Trophoblast cell (in vitro differentiated cells and primary cell): Measurements from ENCODE around the gene USP20.

ENCODE experiments used
- DNase-seq, 2 donors: peaks; one replicate each; pipeline ENCODE4 v3.0.0-alpha.2; 2016
- H2AFZ ChIP-seq: 2 replicates; pipeline ENCODE4 v1.6.1; 2013; ENCODE audit warnings: low read length, moderate library complexity, mild to moderate bottlenecking; ENCODE audit not compliant: insufficient read depth, poor library complexity
- H2AK5ac ChIP-seq: 2 replicates; pipeline ENCODE4 v1.6.1; 2013; ENCODE audit warnings: mild to moderate bottlenecking, low read length
- H2BK120ac ChIP-seq: 2 replicates; pipeline ENCODE4 v1.6.1; 2013; ENCODE audit warnings: low read length, mild to moderate bottlenecking, moderate library complexity; ENCODE audit not compliant: insufficient read depth, poor library complexity
- H2BK12ac ChIP-seq: 2 replicates; pipeline ENCODE4 v1.6.1; 2013; ENCODE audit warnings: mild to moderate bottlenecking, low read length, moderate library complexity
- H2BK5ac ChIP-seq: 2 replicates; pipeline ENCODE4 v1.6.1; 2013; ENCODE audit warnings: low read length, low read depth, moderate library complexity, mild to moderate bottlenecking; ENCODE audit not compliant: poor library complexity
- H3K14ac ChIP-seq: 2 replicates; pipeline ENCODE4 v1.6.1; 2013; ENCODE audit warnings: mild to moderate bottlenecking, low read length
- H3K18ac ChIP-seq: 2 replicates; pipeline ENCODE4 v1.6.1; 2013; ENCODE audit warnings: mild to moderate bottlenecking, low read length
- H3K23ac ChIP-seq: 2 replicates; pipeline ENCODE4 v1.6.1; 2013; ENCODE audit warnings: low read length
- H3K27ac ChIP-seq: 2 replicates; pipeline ENCODE4 v1.5.1; 2013; ENCODE audit warnings: low read depth, mild to moderate bottlenecking, inconsistent platforms, low read length, moderate library complexity
- H3K27me3 ChIP-seq: 2 replicates; pipeline ENCODE4 v1.6.1; 2013; ENCODE audit warnings: inconsistent platforms, mild to moderate bottlenecking, low read length, moderate library complexity; ENCODE audit not compliant: insufficient read depth
- H3K36me3 ChIP-seq, 2 experiments: 1 replicate in 1 of 2; 2 replicates in 1 of 2; pipeline ENCODE4 v1.6.1; 2013; ENCODE audit warnings: low read length in 2 of 2, mild to moderate bottlenecking in 2 of 2, moderate library complexity in 1 of 2; ENCODE audit not compliant: insufficient read depth in 2 of 2, control insufficient read depth in 1 of 2
- H3K4ac ChIP-seq: 2 replicates; pipeline ENCODE4 v1.6.1; 2013; ENCODE audit warnings: low read depth, mild to moderate bottlenecking, low read length, moderate library complexity
- H3K4me1 ChIP-seq, 2 experiments: 1 replicate in 1 of 2; 2 replicates in 1 of 2; pipeline ENCODE4 v1.6.1; 2013; ENCODE audit warnings: low read length in 2 of 2, mild to moderate bottlenecking in 2 of 2, moderate library complexity in 1 of 2; ENCODE audit not compliant: insufficient read depth in 2 of 2, control insufficient read depth in 1 of 2
- H3K4me2 ChIP-seq: 2 replicates; pipeline ENCODE4 v1.6.1; 2013; ENCODE audit warnings: inconsistent platforms, mild to moderate bottlenecking, low read length, moderate library complexity
- H3K4me3 ChIP-seq: 2 replicates; pipeline ENCODE4 v1.5.1; 2013; ENCODE audit warnings: mild to moderate bottlenecking, low read depth, low read length, inconsistent platforms
- H3K79me1 ChIP-seq: one replicate; pipeline ENCODE4 v1.6.1; 2013; ENCODE audit warnings: low read length
- H3K79me2 ChIP-seq: 2 replicates; pipeline ENCODE4 v1.6.1; 2013; ENCODE audit warnings: low read length, mild to moderate bottlenecking; ENCODE audit not compliant: control insufficient read depth, insufficient read depth, poor library complexity
- H3K9ac ChIP-seq: 2 replicates; pipeline ENCODE4 v1.6.1; 2013; ENCODE audit warnings: mild to moderate bottlenecking, low read length
- H3K9me3 ChIP-seq: 2 replicates; pipeline ENCODE4 v1.6.1; 2013; ENCODE audit warnings: low read depth, mild to moderate bottlenecking, control low read depth, inconsistent platforms, low read length; ENCODE audit not compliant: insufficient read depth
- H4K12ac ChIP-seq: 2 replicates; pipeline ENCODE4 v1.6.1; 2013; ENCODE audit warnings: low read depth, mild to moderate bottlenecking, low read length, moderate library complexity
- H4K8ac ChIP-seq: 2 replicates; pipeline ENCODE4 v1.6.1; 2013; ENCODE audit warnings: low read depth, mild to moderate bottlenecking, low read length, moderate library complexity
- H4K91ac ChIP-seq: one replicate; pipeline ENCODE4 v1.6.1; 2013; ENCODE audit warnings: low read depth, mild to moderate bottlenecking, low read length, moderate library complexity
- WGBS: extraction: QIAGEN DNeasy Blood & Tissue Kit; methylation state at CpG from one replicate; pipeline ENCODE4 v1.1.7; 2013; ENCODE audit warnings: missing lambda C conversion rate; ENCODE audit not compliant: insufficient read length, insufficient coverage; ENCODE audit errors: extremely low coverage; 5-methylcytosine and 5-hydroxymethylcytosine counted together

USP20 gene

DNA sequence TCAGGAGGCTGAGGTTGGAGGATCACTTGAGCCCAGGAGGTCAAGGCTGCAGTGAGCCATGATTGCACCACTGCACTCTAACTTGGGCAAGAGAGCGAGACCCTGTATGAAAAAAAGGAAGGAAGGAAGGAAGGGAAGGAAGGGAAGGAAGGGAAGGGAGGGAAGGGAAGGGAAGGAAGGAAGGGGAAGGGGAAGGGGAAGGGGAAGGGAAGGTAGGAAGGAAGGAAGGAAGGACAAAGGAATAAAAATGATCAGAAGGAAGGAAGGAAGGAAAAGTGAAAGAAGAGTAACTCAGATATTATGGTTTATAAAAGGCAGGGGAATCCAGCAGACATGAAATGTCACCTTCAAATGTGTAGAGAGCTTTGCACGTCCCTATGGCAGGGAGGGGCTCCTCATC, 64.4 kb downstream of the USP20 start:
- Histone ChIP-seq H3K4ac (no peak overlapping the region), H3K4me3 (no peak overlapping the region), H3K27ac (no peak overlapping the region), H2BK120ac (no peak overlapping the region), H4K12ac (no peak overlapping the region), H3K79me2 (no peaks in the 10 kb centered on the region), H4K8ac (no peak overlapping the region), H3K4me2 (no peak overlapping the region), H3K18ac (no peak overlapping the region), H3K14ac (no peak overlapping the region), H3K36me3 (peaks cover 8 to 19% of the 10 kb centered on the region in 2 experiments), H3K79me1 (no peaks in the 10 kb centered on the region), H3K27me3 (no peaks in the 10 kb centered on the region), H2AK5ac (no peak overlapping the region), H4K91ac (no peak overlapping the region), H2AFZ (no peak overlapping the region), H2BK12ac (no peak overlapping the region), H3K9me3 (no peaks in the 10 kb centered on the region), H3K9ac (no peak overlapping the region), H3K4me1 (no peaks in the 10 kb centered on the region), H2BK5ac (no peak overlapping the region), H3K23ac (no peak overlapping the region)
- no CpG with 5 or more reads among the region's 2 CpGs for WGBS
- no peak for DNase-seq

DNA sequence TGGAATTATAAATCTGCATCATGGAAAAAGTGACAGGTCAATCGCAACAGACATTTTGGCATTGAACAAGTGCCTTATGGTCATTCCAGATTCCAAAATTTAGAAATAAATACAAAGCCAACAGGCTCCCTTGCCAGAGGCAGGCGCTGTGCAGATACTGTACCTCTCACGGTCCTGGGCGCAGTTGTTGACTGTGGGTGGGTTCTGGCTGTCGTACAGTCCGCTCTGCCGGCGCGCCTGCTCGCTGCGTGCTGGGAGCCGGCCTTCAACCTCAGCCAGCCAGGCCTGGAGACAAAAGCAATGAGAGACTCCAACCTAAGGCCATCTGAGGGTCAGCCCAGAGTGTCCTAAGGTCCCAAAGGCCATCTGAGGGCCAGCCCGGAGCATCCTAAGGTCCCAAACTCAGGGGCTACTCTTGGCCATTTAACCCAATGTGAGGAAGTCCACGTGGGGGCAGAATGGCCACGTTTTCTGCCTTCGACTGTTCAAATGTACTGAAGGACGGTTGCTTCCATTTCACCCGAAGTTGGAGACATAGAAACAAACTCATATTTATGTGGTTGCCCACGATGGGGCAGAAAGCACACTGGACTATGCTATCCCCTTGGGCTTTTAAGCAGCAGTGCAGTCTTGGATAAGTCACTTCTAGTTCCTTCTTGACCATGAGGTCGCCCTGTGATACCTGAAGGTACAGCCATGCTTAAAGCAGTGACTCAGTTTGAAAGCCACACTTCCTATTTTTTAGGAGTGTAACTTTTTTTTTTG, 65.2 kb downstream of the USP20 start:
- no peak overlapping the region for H3K14ac ChIP-seq
- no peak overlapping the region for H4K12ac ChIP-seq
- H2BK5ac ChIP-seq: no peak overlapping the region
- no peak overlapping the region for H2BK12ac ChIP-seq
- no peak overlapping the region for H3K9ac ChIP-seq
- H3K27ac ChIP-seq: no peak overlapping the region
- H3K4me3 ChIP-seq: no peak overlapping the region
- H3K4ac ChIP-seq: no peak overlapping the region
- H2AFZ ChIP-seq: no peak overlapping the region
- H3K79me2 ChIP-seq: no peaks in the 10 kb centered on the region
- no peaks in the 10 kb centered on the region for H3K79me1 ChIP-seq
- no peak overlapping the region for H3K23ac ChIP-seq
- H3K4me1 ChIP-seq: no peaks in the 10 kb centered on the region
- H4K91ac ChIP-seq: no peak overlapping the region
- H3K4me2 ChIP-seq: no peak overlapping the region
- H3K9me3 ChIP-seq: no peaks in the 10 kb centered on the region
- peaks cover 8 to 18% of the 10 kb centered on the region in 2 experiments for H3K36me3 ChIP-seq
- WGBS: no CpG with 5 or more reads among the region's 20 CpGs
- no peak overlapping the region for H2BK120ac ChIP-seq
- H3K27me3 ChIP-seq: no peaks in the 10 kb centered on the region
- no peak overlapping the region for H4K8ac ChIP-seq
- DNase-seq: no peak
- H3K18ac ChIP-seq: no peak overlapping the region
- no peak overlapping the region for H2AK5ac ChIP-seq

DNA sequence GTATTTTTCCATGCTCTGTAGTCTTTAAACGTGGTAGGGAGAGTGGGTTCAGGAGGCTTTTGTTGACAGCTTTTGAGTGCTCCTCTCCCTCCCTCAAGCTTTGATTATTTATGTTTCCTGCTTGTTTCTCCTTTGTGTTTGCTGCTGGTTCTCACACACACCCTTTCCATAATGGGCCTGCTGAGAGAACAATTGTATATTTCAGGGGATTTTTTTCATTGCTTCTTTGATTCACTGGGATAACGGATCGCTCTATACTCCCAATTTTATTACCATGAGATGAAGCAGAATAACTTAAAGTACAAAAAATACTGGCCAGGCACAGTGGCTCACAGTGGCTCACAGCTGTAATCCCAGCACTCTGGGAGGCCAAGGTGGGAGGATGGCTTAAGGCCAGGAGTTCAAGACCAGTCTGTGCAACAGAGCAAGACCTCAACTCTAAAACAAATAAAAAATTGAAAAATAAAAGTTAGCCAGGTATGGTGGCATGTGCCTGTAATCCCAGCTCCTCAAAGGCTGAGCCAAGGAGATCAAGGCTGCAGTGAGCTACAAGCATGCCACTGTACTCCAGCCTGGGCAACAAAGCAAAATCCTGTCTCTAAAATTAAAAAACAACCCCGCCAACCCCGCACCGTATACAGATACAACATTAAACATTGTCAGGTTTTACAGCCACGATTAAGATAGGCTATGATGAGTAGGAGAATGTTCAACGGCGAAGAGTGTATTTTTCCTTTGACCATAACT, 66.9 kb downstream of the USP20 start:
- no peaks in the 10 kb centered on the region for H3K27me3 ChIP-seq
- H3K23ac ChIP-seq: no peak overlapping the region
- H3K4me2 ChIP-seq: no peak overlapping the region
- H4K8ac ChIP-seq: no peak overlapping the region
- no peak overlapping the region for H2AK5ac ChIP-seq
- H3K4me3 ChIP-seq: no peak overlapping the region
- H2BK5ac ChIP-seq: no peak overlapping the region
- peaks cover 8 to 13% of the 10 kb centered on the region in 2 experiments for H3K36me3 ChIP-seq
- H3K9me3 ChIP-seq: no peaks in the 10 kb centered on the region
- H2BK12ac ChIP-seq: no peak overlapping the region
- no peaks in the 10 kb centered on the region for H3K4me1 ChIP-seq
- H3K14ac ChIP-seq: no peak overlapping the region
- H3K79me1 ChIP-seq: no peaks in the 10 kb centered on the region
- H2AFZ ChIP-seq: no peak overlapping the region
- no peak overlapping the region for H3K9ac ChIP-seq
- H4K91ac ChIP-seq: no peak overlapping the region
- H3K18ac ChIP-seq: no peak overlapping the region
- H2BK120ac ChIP-seq: no peak overlapping the region
- H3K4ac ChIP-seq: no peak overlapping the region
- no peak overlapping the region for H3K27ac ChIP-seq
- WGBS: no CpG with 5 or more reads among the region's 9 CpGs
- H3K79me2 ChIP-seq: no peaks in the 10 kb centered on the region
- H4K12ac ChIP-seq: no peak overlapping the region
- no peak for DNase-seq

DNA sequence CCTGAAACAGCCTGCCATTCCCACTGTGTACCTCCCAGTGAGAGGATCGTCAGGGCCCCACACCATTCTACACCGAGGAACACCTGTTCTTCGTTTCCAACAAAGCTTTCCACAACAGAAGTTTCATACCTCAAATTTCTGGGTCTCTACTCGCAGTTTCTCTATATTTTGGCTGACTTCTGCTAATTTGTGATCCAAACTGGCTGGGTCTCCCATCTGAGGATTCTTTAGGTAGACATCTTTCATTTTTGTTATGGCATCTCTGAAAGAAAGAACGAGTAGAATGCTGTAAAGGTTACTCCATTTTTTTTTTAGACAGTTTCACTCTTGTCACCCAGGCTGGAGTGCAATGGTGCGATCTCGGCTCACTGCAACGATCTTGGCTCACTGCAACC, 67.5 kb downstream of the USP20 start:
- Histone ChIP-seq H4K91ac (no peak overlapping the region), H3K23ac (no peak overlapping the region), H4K8ac (no peak overlapping the region), H3K27me3 (no peaks in the 10 kb centered on the region), H3K79me1 (no peaks in the 10 kb centered on the region), H3K4me1 (no peaks in the 10 kb centered on the region), H3K36me3 (peaks cover 8 to 17% of the 10 kb centered on the region in 2 experiments), H2AK5ac (no peak overlapping the region), H4K12ac (no peak overlapping the region), H2BK5ac (no peak overlapping the region), H3K79me2 (no peaks in the 10 kb centered on the region), H2BK120ac (no peak overlapping the region), H3K14ac (no peak overlapping the region), H3K4me3 (no peak overlapping the region), H3K9me3 (no peaks in the 10 kb centered on the region), H3K27ac (no peak overlapping the region), H3K18ac (no peak overlapping the region), H3K4ac (no peak overlapping the region), H3K9ac (no peak overlapping the region), H2BK12ac (no peak overlapping the region), H3K4me2 (no peak overlapping the region), H2AFZ (no peak overlapping the region)
- no peak for DNase-seq
- WGBS: no CpG with 5 or more reads among the region's 8 CpGs
